SK-N-MC (cell line): ENCODE data around the gene TTC21B.

ENCODE experiments used
- DNase-seq: peaks from one replicate; pipeline ENCODE4 v3.0.0-alpha.2; 2011; ENCODE audit warnings: low read depth, low spot score
- H3K27ac ChIP-seq: fragments of 200-600 bp; sonication (generic); 2 replicates; pipeline ENCODE4 v1.5.1; 2016; ENCODE audit warnings: mixed run types
- H3K36me3 ChIP-seq: fragments of 200-600 bp; sonication (generic); 2 replicates; pipeline ENCODE4 v1.6.1; 2017; ENCODE audit warnings: antibody characterized with exemption, low read length, mixed read lengths; ENCODE audit not compliant: insufficient read depth
- H3K4me3 ChIP-seq: fragments of 200-600 bp; sonication (generic); 2 replicates; pipeline ENCODE4 v1.5.1; 2016
- H3K9ac ChIP-seq: fragments of 200-600 bp; sonication (generic); 2 replicates; pipeline ENCODE4 v1.8.0; 2017; ENCODE audit warnings: mixed run types, mixed read lengths; ENCODE audit not compliant: insufficient read length
- H3K9me3 ChIP-seq: fragments of 200-600 bp; sonication (generic); 2 replicates; pipeline ENCODE4 v1.6.1; 2017; ENCODE audit warnings: low read depth, mild to moderate bottlenecking, antibody characterized with exemption, low read length, moderate library complexity, mixed read lengths
- EZH2 ChIP-seq: fragments of 200-600 bp; sonication (generic); IDR thresholded peaks from one replicate; pipeline ENCODE4 v1.6.1; 2017; ENCODE audit warnings: antibody characterized with exemption
- FOXP2 ChIP-seq: optimal IDR thresholded peaks from 2 replicates; pipeline ENCODE3; 2011; ENCODE audit warnings: mild to moderate bottlenecking, moderate library complexity; ENCODE audit not compliant: insufficient read depth; ENCODE audit errors: extremely low read length, control extremely low read depth
- POLR2AphosphoS5 ChIP-seq: IDR thresholded peaks from 2 replicates; pipeline ENCODE4 v1.6.1; 2012; ENCODE audit warnings: mild to moderate bottlenecking, low read depth, low read length, borderline replicate concordance

Gene TTC21B

GRCh38 chr2:165911231-165911630 lies 42.3 kb downstream of the TTC21B start:
- Histone ChIP-seq H3K36me3 (peaks cover 34% of the 10 kb centered on the region), H3K4me3 (no peak overlapping the region), H3K27ac (no peak overlapping the region), H3K9me3 (no peaks in the 10 kb centered on the region), H3K9ac (no peak overlapping the region)
- no peak for DNase-seq
- TF ChIP-seq POLR2AphosphoS5 (no peak), FOXP2 (no peak)

GRCh38 chr2:165909466-165909865 lies 44.1 kb downstream of the TTC21B start:
- Histone ChIP-seq H3K27ac (no peak overlapping the region), H3K9me3 (no peaks in the 10 kb centered on the region), H3K9ac (no peak overlapping the region), H3K4me3 (no peak overlapping the region), H3K36me3 (peaks cover 31% of the 10 kb centered on the region)
- no peak for DNase-seq
- TF ChIP-seq POLR2AphosphoS5 (no peak), FOXP2 (no peak), EZH2 (no peak)

- Histone ChIP-seq H3K36me3 (peaks cover 20% of the 10 kb centered on the region; the same call in 1 of the 2 replicates), H3K9ac (no peak overlapping the region), H3K9me3 (no peaks in the 10 kb centered on the region), H3K4me3 (no peak overlapping the region), H3K27ac (no peak overlapping the region)
- TF ChIP-seq EZH2 (no peak), POLR2AphosphoS5 (no peak), FOXP2 (no peak)
- no peak for DNase-seq
Observed at GRCh38 chr2:165905854-165906253, 47.7 kb downstream of the TTC21B start.

- TF ChIP-seq EZH2: no peak
- TF ChIP-seq FOXP2: no peak
- TF ChIP-seq POLR2AphosphoS5: no peak
- H3K36me3 ChIP-seq: peaks cover 20% of the 10 kb centered on the region; the same call in 1 of the 2 replicates
- no peak for DNase-seq
- H3K4me3 ChIP-seq: no peak overlapping the region
- no peaks in the 10 kb centered on the region for H3K9me3 ChIP-seq
- H3K9ac ChIP-seq: no peak overlapping the region
- no peak overlapping the region for H3K27ac ChIP-seq
Observed at GRCh38 chr2:165905269-165905668, 48.3 kb downstream of the TTC21B start.

- no peak overlapping the region for H3K27ac ChIP-seq
- TF ChIP-seq FOXP2: no peak
- no peak for TF ChIP-seq EZH2
- TF ChIP-seq POLR2AphosphoS5: no peak
- H3K4me3 ChIP-seq: no peak overlapping the region
- DNase-seq: no peak
- no peaks in the 10 kb centered on the region for H3K9me3 ChIP-seq
- peaks cover 26% of the 10 kb centered on the region; the same call in 1 of the 2 replicates for H3K36me3 ChIP-seq
- no peak overlapping the region for H3K9ac ChIP-seq
Observed at GRCh38 chr2:165904432-165904831, 49.1 kb downstream of the TTC21B start.

GRCh38 chr2:165903406-165903805 lies 50.2 kb downstream of the TTC21B start:
- no peak for DNase-seq
- Histone ChIP-seq H3K9ac (no peak overlapping the region), H3K27ac (no peak overlapping the region), H3K9me3 (no peaks in the 10 kb centered on the region), H3K36me3 (peaks cover 30% of the 10 kb centered on the region), H3K4me3 (no peak overlapping the region)
- no peak for TF ChIP-seq EZH2
- no peak for TF ChIP-seq POLR2AphosphoS5

GRCh38 chr2:165902934-165903333 lies 50.6 kb downstream of the TTC21B start:
- no peak overlapping the region for H3K27ac ChIP-seq
- DNase-seq: no peak
- H3K9ac ChIP-seq: no peak overlapping the region
- TF ChIP-seq FOXP2: no peak
- TF ChIP-seq POLR2AphosphoS5: no peak
- TF ChIP-seq EZH2: no peak
- H3K9me3 ChIP-seq: no peaks in the 10 kb centered on the region
- no peak overlapping the region for H3K4me3 ChIP-seq
- H3K36me3 ChIP-seq: peaks cover 35% of the 10 kb centered on the region

- no peak for DNase-seq
- no peaks in the 10 kb centered on the region for H3K9me3 ChIP-seq
- H3K9ac ChIP-seq: peak overlapping the region; percentile 20
- TF ChIP-seq POLR2AphosphoS5 (peak; percentile 13; the same call in 1 of the 2 replicates), EZH2 (no peak)
- H3K27ac ChIP-seq: peak overlapping the region; percentile 86
- H3K4me3 ChIP-seq: peak overlapping the region; percentile 62
- H3K36me3 ChIP-seq: peaks cover 44% of the 10 kb centered on the region
Observed at GRCh38 chr2:165901620-165902298, 51.8 kb downstream of the TTC21B start.

- H3K36me3 ChIP-seq: peaks cover 38% of the 10 kb centered on the region
- H3K9ac ChIP-seq: no peak overlapping the region
Observed at GRCh38 chr2:165899311-165899710, 54.3 kb downstream of the TTC21B start.

More at GRCh38 chr2:165899311-165899710, 54.3 kb downstream of the TTC21B start:
- TF ChIP-seq FOXP2: no peak
- no peak for TF ChIP-seq POLR2AphosphoS5
- TF ChIP-seq EZH2: no peak
- no peaks in the 10 kb centered on the region for H3K9me3 ChIP-seq
- H3K4me3 ChIP-seq: no peak overlapping the region
- H3K27ac ChIP-seq: no peak overlapping the region
- no peak for DNase-seq
